Left ventricle myocardium inferior (tissue), 1 donor: Measurements from ENCODE around the gene ATAD3A. TPM values are rescaled to one million over a fixed set of nuclear protein-coding genes. Genes with fewer than 3 reads are reported as not detected.
"Not testable (repeated sequence)": the region's sequence is repeated elsewhere in the genome, so short reads cannot be mapped to it uniquely, and the experiment has no call there.

Experiments
- DNase-seq: peaks from one replicate; pipeline ENCODE4 v3.0.0-alpha.2; 2020
- H3K27ac ChIP-seq: fragments of 200-600 bp; replicated peaks from 2 replicates; pipeline ENCODE4 v1.8.0; 2021
- H3K27me3 ChIP-seq: fragments of 200-600 bp; 2 replicates; pipeline ENCODE4 v1.8.0; 2021; ENCODE audit warnings: low read depth
- H3K36me3 ChIP-seq: fragments of 200-600 bp; 2 replicates; pipeline ENCODE4 v1.8.0; 2021
- H3K4me1 ChIP-seq: fragments of 200-600 bp; 2 replicates; pipeline ENCODE4 v1.8.0; 2021
- H3K4me3 ChIP-seq: fragments of 200-600 bp; 2 replicates; pipeline ENCODE4 v1.8.0; 2021; ENCODE audit warnings: mild to moderate bottlenecking, moderate library complexity
- H3K9me3 ChIP-seq: fragments of 200-600 bp; replicated peaks from 2 replicates; pipeline ENCODE4 v1.8.0; 2021
- intact Hi-C: fragments of 100-400 bp; cut with micrococcal nuclease; formaldehyde crosslinking; loops from one replicate; pipeline ENCODE4 v1.11.0; 2022
- long read RNA-seq: library from polyadenylated mRNA; unstranded; transcript quantifications from one replicate; pipeline ENCODE4 v2.0.0, GENCODE V29; 2021
- total RNA-seq: library from RNA; stranded (reverse); fragmentation: NEBNext Ultra II Directional; extraction: Animal tissue kit (Norgen Biotek cat#: 25700); gene quantifications from one replicate; pipeline ENCODE4 v1.2.1, GENCODE V29; 2021
- TF ChIP-seq, protein P1 (sequence below): fragments of 200-600 bp; IDR thresholded peaks from 2 replicates; pipeline ENCODE4 v1.8.0; 2021; ENCODE audit warnings: antibody characterized with exemption, mild to moderate bottlenecking, borderline replicate concordance
- donor health status: DM: no; HTN: yes; CAD: no; lungs with severe emphysema.

Gene ATAD3A
- 19.4 TPM for total RNA-seq
- long read RNA-seq, transcript ATAD3A-203 (16 exons, 2,492 nt): major isoform, 69 of 77 reads
- long read RNA-seq, partial matches to known transcripts: 3 of 77 reads
- long read RNA-seq, other reads (novel, unspliced or antisense): 5 of 77 reads

DNA sequence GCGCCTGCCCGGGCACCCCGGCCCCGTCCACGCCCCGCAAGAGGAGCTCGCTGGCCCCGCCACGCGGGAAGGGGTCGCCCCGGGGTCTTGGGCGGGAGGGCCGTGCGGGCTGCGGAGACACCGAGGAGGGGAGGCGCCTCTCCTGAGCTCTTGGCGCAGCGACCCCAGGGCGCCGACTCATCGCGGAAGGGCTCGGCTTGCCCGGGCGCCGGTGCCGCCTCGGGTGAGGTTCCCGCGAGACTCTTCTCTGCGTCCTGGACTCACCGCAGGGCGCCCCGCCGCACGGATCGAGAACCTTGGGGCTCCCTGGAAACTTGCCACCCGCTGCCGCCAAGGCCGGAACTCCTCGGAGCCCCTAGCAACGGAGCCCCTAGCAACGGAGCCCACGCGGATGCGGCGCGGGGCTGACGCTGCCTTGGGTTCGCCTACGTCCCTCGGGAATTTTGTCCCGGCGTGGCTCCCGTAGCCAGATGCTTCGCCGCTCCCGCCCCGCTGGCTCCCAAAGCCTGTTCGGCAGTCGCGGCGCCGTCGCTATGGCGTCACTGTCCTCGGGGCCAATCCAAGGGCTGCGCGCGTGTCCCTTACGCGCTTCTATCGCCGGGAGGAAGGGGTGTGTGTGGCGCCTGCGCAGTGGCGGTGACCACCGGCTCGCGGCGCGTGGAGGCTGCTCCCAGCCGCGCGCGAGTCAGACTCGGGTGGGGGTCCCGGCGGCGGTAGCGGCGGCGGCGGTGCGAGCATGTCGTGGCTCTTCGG lies at the start of gene ATAD3A:
ATAD3A (plus strand) TSS at position 630 of the 753 bp plus-strand sequence; CDS start at position 737, 107 bp downstream.
- Histone ChIP-seq H3K27ac (peak within 1 kb of the TSS; percentile 95), H3K4me3 (peak within 1 kb of the TSS; percentile 86), H3K36me3 (peaks cover 5% of the 10 kb centered on the region), H3K4me1 (peaks cover 25% of the 10 kb centered on the region), H3K9me3 (no peaks in the 10 kb centered on the region), H3K27me3 (no peaks in the 10 kb centered on the region)
- TF ChIP-seq, protein P1, sequence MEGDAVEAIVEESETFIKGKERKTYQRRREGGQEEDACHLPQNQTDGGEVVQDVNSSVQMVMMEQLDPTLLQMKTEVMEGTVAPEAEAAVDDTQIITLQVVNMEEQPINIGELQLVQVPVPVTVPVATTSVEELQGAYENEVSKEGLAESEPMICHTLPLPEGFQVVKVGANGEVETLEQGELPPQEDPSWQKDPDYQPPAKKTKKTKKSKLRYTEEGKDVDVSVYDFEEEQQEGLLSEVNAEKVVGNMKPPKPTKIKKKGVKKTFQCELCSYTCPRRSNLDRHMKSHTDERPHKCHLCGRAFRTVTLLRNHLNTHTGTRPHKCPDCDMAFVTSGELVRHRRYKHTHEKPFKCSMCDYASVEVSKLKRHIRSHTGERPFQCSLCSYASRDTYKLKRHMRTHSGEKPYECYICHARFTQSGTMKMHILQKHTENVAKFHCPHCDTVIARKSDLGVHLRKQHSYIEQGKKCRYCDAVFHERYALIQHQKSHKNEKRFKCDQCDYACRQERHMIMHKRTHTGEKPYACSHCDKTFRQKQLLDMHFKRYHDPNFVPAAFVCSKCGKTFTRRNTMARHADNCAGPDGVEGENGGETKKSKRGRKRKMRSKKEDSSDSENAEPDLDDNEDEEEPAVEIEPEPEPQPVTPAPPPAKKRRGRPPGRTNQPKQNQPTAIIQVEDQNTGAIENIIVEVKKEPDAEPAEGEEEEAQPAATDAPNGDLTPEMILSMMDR: no peak
- DNase-seq: peak; percentile 99
- intact Hi-C loops: no loop called here

DNA sequence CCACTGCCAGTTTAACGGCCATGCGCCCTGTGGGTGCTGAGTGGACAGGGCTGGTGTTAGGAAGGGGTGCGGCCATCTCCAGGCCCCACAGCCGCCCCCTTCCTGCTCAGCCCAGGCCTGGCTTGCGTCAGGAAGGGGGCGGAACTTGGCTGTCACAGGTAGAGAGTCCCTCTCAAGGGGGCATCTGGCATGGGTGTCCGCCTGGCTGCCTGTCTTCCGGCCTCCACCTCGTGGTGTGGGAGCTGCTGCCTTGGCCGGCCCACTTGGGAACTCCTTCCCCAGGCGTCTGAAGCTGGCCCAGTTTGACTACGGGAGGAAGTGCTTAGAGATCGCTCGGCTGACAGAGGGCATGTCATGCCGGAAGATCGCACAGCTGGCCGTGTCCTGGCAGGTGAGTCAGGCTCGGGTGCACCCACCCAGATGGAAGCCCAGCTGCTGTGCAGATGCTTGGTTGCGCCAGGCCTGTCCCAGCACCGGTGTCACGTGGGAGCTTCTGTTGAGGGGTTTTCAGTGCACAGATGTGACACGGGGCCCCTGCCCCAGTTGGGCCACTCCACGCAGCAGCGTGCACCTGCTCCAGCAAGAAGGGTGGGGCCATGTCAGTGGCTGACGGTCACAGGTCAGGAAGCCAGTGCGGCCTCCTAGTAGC lies 49.5 kb upstream of the ATAD3A start:
- Histone ChIP-seq H3K4me3 (peak overlapping the region; percentile 14), H3K27me3 (peaks cover 14% of the 10 kb centered on the region)

DNA sequence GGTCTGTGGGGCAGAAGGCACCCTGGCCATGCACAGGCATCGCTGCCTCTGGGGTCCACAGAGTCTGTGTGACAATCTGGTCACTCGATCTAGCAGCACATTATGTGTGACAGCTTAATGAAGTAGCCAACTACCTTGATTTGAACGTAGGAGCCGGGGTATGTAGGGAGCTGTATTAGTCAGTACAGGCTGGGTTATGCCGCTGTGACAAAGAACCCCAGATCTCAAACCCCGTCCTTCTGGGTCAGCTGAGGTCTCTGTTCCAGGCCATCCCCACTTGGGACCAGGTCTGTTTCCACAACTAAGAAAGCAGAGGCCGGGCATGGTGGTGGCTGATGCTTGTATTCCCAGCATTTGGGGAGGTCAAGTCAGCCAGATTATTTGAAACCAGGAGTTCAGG lies 48.6 kb upstream of the ATAD3A start:
- TF ChIP-seq, protein P1: no peak
- Histone ChIP-seq H3K36me3 (no peaks in the 10 kb centered on the region), H3K27me3 (peaks cover 14% of the 10 kb centered on the region), H3K27ac (no peak overlapping the region), H3K4me3 (no peak overlapping the region), H3K4me1 (peaks cover 22% of the 10 kb centered on the region), H3K9me3 (no peaks in the 10 kb centered on the region)
- no peak for DNase-seq
- intact Hi-C loops: no loop called here

More for the DNA sequence above, 49.5 kb upstream of the ATAD3A start:
- TF ChIP-seq, protein P1: no peak
- peaks cover 22% of the 10 kb centered on the region for H3K4me1 ChIP-seq
- intact Hi-C loops: no loop called here
- DNase-seq: peak; percentile 32
- no peaks in the 10 kb centered on the region for H3K9me3 ChIP-seq
- H3K36me3 ChIP-seq: no peaks in the 10 kb centered on the region
- peak overlapping the region; percentile 57 for H3K27ac ChIP-seq

DNA sequence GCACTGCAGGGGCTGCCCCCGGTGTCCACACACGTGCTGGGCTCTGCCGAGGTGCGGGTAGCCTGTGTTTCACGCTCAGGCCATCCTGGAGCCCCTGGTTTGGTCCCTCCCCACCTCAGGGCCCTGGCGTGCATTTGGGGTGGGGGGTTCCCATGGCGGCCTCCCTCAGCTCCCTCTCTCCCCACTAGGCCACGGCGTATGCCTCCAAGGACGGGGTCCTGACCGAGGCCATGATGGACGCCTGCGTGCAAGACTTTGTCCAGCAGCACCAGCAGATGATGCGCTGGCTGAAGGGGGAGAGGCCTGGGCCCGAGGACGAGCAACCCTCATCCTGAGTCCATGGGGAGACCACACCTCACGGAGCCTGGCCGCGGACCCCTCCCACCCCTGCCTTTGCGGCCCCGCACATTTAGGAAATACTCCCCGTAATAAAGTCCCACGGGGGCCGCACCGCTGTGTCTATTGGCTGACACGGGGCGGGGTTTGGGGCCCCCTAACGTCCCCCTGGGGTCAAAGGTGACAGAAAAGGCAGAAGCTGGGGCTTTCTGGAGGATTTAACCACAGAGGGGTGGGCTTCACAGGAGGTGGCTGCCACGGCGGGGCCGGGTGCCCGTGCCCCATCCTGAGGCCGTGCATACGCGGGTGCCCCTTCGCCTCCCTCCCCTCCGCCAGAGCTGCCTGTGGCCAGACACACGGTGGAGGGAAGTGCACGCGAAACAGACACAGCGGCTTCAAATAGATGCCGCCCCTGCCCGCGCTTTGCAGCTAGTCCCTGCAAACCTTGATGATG lies 43.6 kb upstream of the ATAD3A start:
- H3K9me3 ChIP-seq, intact Hi-C loops, H3K4me3 ChIP-seq, H3K27ac ChIP-seq, DNase-seq, H3K27me3 ChIP-seq, H3K36me3 ChIP-seq: not testable (repeated sequence)
- H3K4me1 ChIP-seq: peaks cover 23% of the 10 kb centered on the region

DNA sequence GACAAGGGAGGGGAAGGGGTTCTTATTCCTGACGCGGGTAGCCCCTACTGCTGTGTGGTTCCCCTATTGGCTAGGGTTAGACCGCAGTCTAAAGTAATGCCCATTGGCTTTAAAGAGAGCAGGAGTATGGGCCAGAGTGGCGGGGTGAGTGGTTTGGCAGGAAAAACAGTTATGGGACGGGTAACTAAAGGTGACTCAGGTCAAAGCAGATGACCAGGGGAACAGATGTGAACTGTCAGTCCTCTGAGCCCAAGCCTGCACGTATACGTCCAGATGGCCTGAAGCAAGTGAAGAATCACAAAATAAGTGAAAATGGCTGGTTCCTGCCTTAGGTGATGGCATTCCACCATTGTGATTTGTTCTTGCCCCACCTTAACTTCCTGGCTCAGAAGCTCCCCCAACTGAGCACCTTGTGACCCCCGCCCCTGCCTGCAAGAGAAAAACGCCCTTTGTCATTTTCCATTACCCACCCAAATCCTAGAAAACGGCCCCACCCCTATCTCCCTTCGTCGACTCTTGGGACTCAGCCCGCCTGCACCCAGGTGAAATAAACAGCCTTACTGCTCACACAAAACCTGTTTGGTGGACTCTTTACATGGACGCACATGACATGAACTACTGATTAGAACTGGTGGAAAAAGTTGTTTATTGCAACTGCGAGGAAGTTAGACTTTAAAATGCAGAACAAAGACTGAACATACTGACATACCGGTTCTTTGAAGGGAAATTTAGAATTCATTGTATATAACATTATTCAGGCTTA lies 41.2 kb upstream of the ATAD3A start:
- no peaks in the 10 kb centered on the region for H3K27me3 ChIP-seq
- no peaks in the 10 kb centered on the region for H3K36me3 ChIP-seq
- H3K27ac ChIP-seq: peak overlapping the region; percentile 89
- H3K4me3 ChIP-seq: peak overlapping the region; percentile 75
- H3K9me3 ChIP-seq: no peaks in the 10 kb centered on the region
- peaks cover 33% of the 10 kb centered on the region for H3K4me1 ChIP-seq
- TF ChIP-seq, protein P1: no peak
- no peak for DNase-seq
- intact Hi-C loops: no loop called here
